OCI-LY7 (cell line): ENCODE results near the gene DZIP1L. TPM values are rescaled to one million over a fixed set of nuclear protein-coding genes. Genes with fewer than 3 reads are reported as not detected.

ENCODE experiments used
- BruUV-seq: library from RNA; stranded (reverse); fragments of 400-500 nt; replicated peaks from 2 replicates; lab custom pipeline; 2021; lab: Mats Ljungman, UMichigan
- CTCF ChIA-PET: fragments of 300-600 bp; sonication (Branson Sonifier 250); formaldehyde crosslinking; loops from one replicate; lab custom pipeline; 2022; ENCODE audit warnings: antibody characterized with exemption; ENCODE audit not compliant: unreplicated experiment; lab: Charles Lee
- POLR2A ChIA-PET: fragments of 300-600 bp; sonication (Branson Sonifier 250); formaldehyde crosslinking; loops from one replicate; lab custom pipeline; 2022; ENCODE audit warnings: antibody characterized with exemption; lab: Charles Lee
- DNase-seq: peaks from one replicate; pipeline ENCODE4 v3.0.0-alpha.2; 2015; ENCODE audit warnings: low spot score
- H2AFZ ChIP-seq: fragments of 200-600 bp; sonication (generic), shearing (Covaris generic); 2 replicates; pipeline ENCODE4 v1.6.1; 2014; ENCODE audit warnings: mild to moderate bottlenecking, antibody characterized with exemption, low read length, moderate library complexity
- H3K27ac ChIP-seq: fragments of 200-600 bp; sonication (generic); 2 replicates; pipeline ENCODE4 v1.5.1; 2014; ENCODE audit warnings: mixed run types, low read depth, mild to moderate bottlenecking, moderate library complexity, low read length, inconsistent platforms; ENCODE audit not compliant: poor library complexity, severe bottlenecking
- H3K36me3 ChIP-seq: fragments of 200-600 bp; sonication (generic); 2 replicates; pipeline ENCODE4 v1.6.1; 2014; ENCODE audit warnings: mild to moderate bottlenecking, antibody characterized with exemption, low read length, moderate library complexity, mixed read lengths; ENCODE audit not compliant: insufficient read depth
- H3K4me1 ChIP-seq: fragments of 200-600 bp; sonication (generic); 2 replicates; pipeline ENCODE4 v1.5.1; 2014; ENCODE audit warnings: mild to moderate bottlenecking, low read length; ENCODE audit not compliant: insufficient read depth, poor library complexity, severe bottlenecking
- H3K4me2 ChIP-seq: fragments of 200-600 bp; sonication (generic); 2 replicates; pipeline ENCODE4 v1.6.1; 2014; ENCODE audit warnings: mild to moderate bottlenecking, low read length
- H3K4me3 ChIP-seq: fragments of 200-600 bp; sonication (generic); 2 replicates; pipeline ENCODE4 v1.5.1; 2014; ENCODE audit warnings: mild to moderate bottlenecking, low read depth, low read length; ENCODE audit not compliant: poor library complexity, severe bottlenecking
- H3K79me2 ChIP-seq: fragments of 200-600 bp; sonication (generic); 2 replicates; pipeline ENCODE4 v1.6.1; 2016; ENCODE audit warnings: low read depth, mild to moderate bottlenecking, low read length, moderate library complexity, mixed read lengths; ENCODE audit not compliant: insufficient read depth
- H3K9me2 ChIP-seq: fragments of 200-600 bp; sonication (generic); 2 replicates; pipeline ENCODE4 v1.6.1; 2016; ENCODE audit warnings: mild to moderate bottlenecking, low read length, mixed read lengths; ENCODE audit not compliant: insufficient read depth
- H3K9me3 ChIP-seq: fragments of 200-600 bp; sonication (generic); 2 replicates; pipeline ENCODE4 v1.6.1; 2014; ENCODE audit warnings: mild to moderate bottlenecking, mixed run types, low read length, mixed read lengths
- H4K20me1 ChIP-seq: fragments of 200-600 bp; sonication (generic); 2 replicates; pipeline ENCODE4 v1.6.1; 2014; ENCODE audit warnings: mild to moderate bottlenecking, antibody characterized with exemption, low read length, moderate library complexity, mixed read lengths; ENCODE audit not compliant: insufficient read depth
- CTCF ChIP-seq: fragments of 200-600 bp; sonication (generic); conservative IDR thresholded peaks from 2 replicates; pipeline ENCODE4 v1.5.1; 2014; ENCODE audit warnings: mild to moderate bottlenecking, antibody characterized with exemption, low read length, moderate library complexity, mixed read lengths
- EZH2phosphoT487 ChIP-seq: fragments of 200-600 bp; sonication (generic); IDR thresholded peaks from 2 replicates; pipeline ENCODE4 v1.6.1; 2018; ENCODE audit warnings: low read depth, borderline replicate concordance, mild to moderate bottlenecking, mixed run types, antibody characterized with exemption, low read length, moderate library complexity, mixed read lengths
- intact Hi-C: fragments of 100-400 bp; cut with micrococcal nuclease; formaldehyde crosslinking; loops from one replicate; pipeline ENCODE4 v1.10.0; 2022; ENCODE audit not compliant: unreplicated experiment
- total RNA-seq, 2 experiments: library from RNA; depleted of rRNA in 1 of 2; stranded (reverse); fragments of >200 nt in 1 of 2; shearing (Covaris generic) in 1 of 2; gene quantifications; 2 replicates each; pipeline ENCODE4 v1.2.3, GENCODE V29; 2014 to 2022

The DZIP1L gene
- total RNA-seq, 2 experiments from 2014 or later, result not detected

GRCh38 chr3:138112362-138112761 lies 3.0 kb downstream of the DZIP1L start:
- H3K36me3 ChIP-seq, result no peaks in the 10 kb centered on the region
- H4K20me1 ChIP-seq, result no peaks in the 10 kb centered on the region
- no peak for TF ChIP-seq EZH2phosphoT487
- no peak for TF ChIP-seq CTCF
- ChIA-PET CTCF (no interaction called here), POLR2A (interaction anchor here (0.5 kb wide), 1 partner anchor 88 kb away, joined by 3 read pairs; no protein-coding TSS in a partner anchor)
- no peak overlapping the region for H3K4me2 ChIP-seq
- H3K9me2 ChIP-seq, result no peaks in the 10 kb centered on the region
- BruUV-seq, result no TSS peak
- no peak overlapping the region for H2AFZ ChIP-seq
- no peak for DNase-seq
- no peaks in the 10 kb centered on the region for H3K9me3 ChIP-seq
- no peak overlapping the region for H3K4me3 ChIP-seq
- no peaks in the 10 kb centered on the region for H3K79me2 ChIP-seq
- H3K27ac ChIP-seq, result no peak overlapping the region
- intact Hi-C loops, result no loop called here
- no peaks in the 10 kb centered on the region for H3K4me1 ChIP-seq

- TF ChIP-seq CTCF (no peak), EZH2phosphoT487 (no peak)
- CTCF ChIA-PET, result no interaction called here
- intact Hi-C loops, result no loop called here
- H3K4me1 ChIP-seq, result no peaks in the 10 kb centered on the region
- no peaks in the 10 kb centered on the region for H3K9me2 ChIP-seq
- DNase-seq, result no peak
- POLR2A ChIA-PET, result interaction anchor here (0.7 kb wide), 1 partner anchor 489 kb away, joined by 8 read pairs; no protein-coding TSS in a partner anchor
- no peak overlapping the region for H3K4me2 ChIP-seq
- H3K36me3 ChIP-seq, result no peaks in the 10 kb centered on the region
- no peaks in the 10 kb centered on the region for H3K9me3 ChIP-seq
- no peaks in the 10 kb centered on the region for H3K79me2 ChIP-seq
- no peak overlapping the region for H2AFZ ChIP-seq
- H4K20me1 ChIP-seq, result no peaks in the 10 kb centered on the region
- H3K27ac ChIP-seq, result no peak overlapping the region
- no TSS peak for BruUV-seq
- H3K4me3 ChIP-seq, result no peak overlapping the region
Observed at GRCh38 chr3:138105598-138105997, 9.8 kb downstream of the DZIP1L start.

GRCh38 chr3:138103466-138103865 lies 11.9 kb downstream of the DZIP1L start:
- POLR2A ChIA-PET, result no interaction called here
- BruUV-seq, result no TSS peak
- no peaks in the 10 kb centered on the region for H3K9me2 ChIP-seq
- no peaks in the 10 kb centered on the region for H3K9me3 ChIP-seq
- H3K4me1 ChIP-seq, result no peaks in the 10 kb centered on the region
- H4K20me1 ChIP-seq, result no peaks in the 10 kb centered on the region
- CTCF ChIA-PET, result interaction anchor here (0.6 kb wide), 1 partner anchor 588 kb away, joined by 3 read pairs; no protein-coding TSS in a partner anchor
- TF ChIP-seq EZH2phosphoT487 (no peak), CTCF (no peak)
- no peak overlapping the region for H3K27ac ChIP-seq
- H3K79me2 ChIP-seq, result no peaks in the 10 kb centered on the region
- H2AFZ ChIP-seq, result no peak overlapping the region
- no peak overlapping the region for H3K4me3 ChIP-seq
- H3K36me3 ChIP-seq, result no peaks in the 10 kb centered on the region
- no peak for DNase-seq
- intact Hi-C loops, result no loop called here
- no peak overlapping the region for H3K4me2 ChIP-seq
